GM12864 (cell line): ENCODE data around the gene KAT2A.

Source experiments
- DNase-seq: peaks from one replicate; pipeline ENCODE4 v3.0.0-alpha.2; 2011; ENCODE audit warnings: low read depth
- H3K4me3 ChIP-seq: 2 replicates; pipeline ENCODE4 v1.5.1; 2011; ENCODE audit warnings: mild to moderate bottlenecking, low read depth, low read length, control low read depth
- CTCF ChIP-seq: IDR thresholded peaks from 2 replicates; pipeline ENCODE4 v1.5.1; 2011; ENCODE audit warnings: low read depth, mild to moderate bottlenecking, moderate library complexity, low read length, control low read depth, inconsistent platforms; ENCODE audit errors: missing control alignments

Gene KAT2A

GRCh38 chr17:42068979-42069378 is 52.2 kb downstream of the KAT2A start:
- no peak for DNase-seq
- no peak overlapping the region for H3K4me3 ChIP-seq
- TF ChIP-seq CTCF = no peak

GRCh38 chr17:42067371-42068091 is 53.6 kb downstream of the KAT2A start:
- H3K4me3 ChIP-seq = no peak overlapping the region
- peak; percentile 98 for TF ChIP-seq CTCF
- no peak for DNase-seq

- H3K4me3 ChIP-seq = no peak overlapping the region
- no peak for TF ChIP-seq CTCF
- DNase-seq = no peak
Measured at GRCh38 chr17:42065201-42065600, 56.0 kb downstream of the KAT2A start.
